Measurements from ENCODE around the gene VAMP8. TPM values are rescaled to one million over a fixed set of nuclear protein-coding genes. Genes with fewer than 3 reads are reported as not detected.

VAMP8 gene
- total and polyA plus RNA-seq, 2 donors (not counting 1 experiment from before 2014, with no cell fraction given), result 2.3 to 80.6 TPM

DNA sequence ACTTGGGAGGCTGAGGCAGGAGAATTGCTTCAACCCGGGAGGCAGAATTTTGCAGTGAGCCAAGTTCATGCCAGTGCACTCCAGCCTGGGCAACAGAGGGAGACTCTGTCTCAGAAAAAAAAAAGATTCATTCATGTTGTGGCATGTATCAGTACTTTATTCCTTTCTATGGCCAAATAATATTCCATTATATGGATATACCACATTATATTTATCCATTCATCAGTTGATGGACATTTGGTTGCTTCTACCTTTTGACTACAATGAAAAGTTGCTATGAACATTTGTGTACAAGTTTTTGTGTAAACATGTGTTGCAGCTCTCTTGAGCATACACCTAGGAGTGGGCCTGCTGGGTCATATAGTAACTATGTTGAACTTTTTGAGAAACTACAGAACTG lies 47.6 kb upstream of the VAMP8 start:
- no peak overlapping the region for H3K4me2 ChIP-seq (ENCODE audit: extremely low read depth, insufficient read depth, low read length)
- H3K9ac ChIP-seq (ENCODE audit: insufficient read depth, low read length), result no peak overlapping the region
- no peaks in the 10 kb centered on the region for H3K79me2 ChIP-seq (ENCODE audit: control insufficient read depth, insufficient read depth, low read length)
- peaks cover 3% of the 10 kb centered on the region for H3K27me3 ChIP-seq (ENCODE audit: control insufficient read depth, insufficient read depth, low read length)
- H3K4me3 ChIP-seq (replicated peaks in 1 of 4; ENCODE audit: control extremely low read depth in 1 of 4, insufficient read depth in 1 of 4, low read depth in 3 of 4, low read length in 4 of 4), result no peak overlapping the region
- no peaks in the 10 kb centered on the region for H3K9me3 ChIP-seq (ENCODE audit: control insufficient read depth, insufficient read depth, low read depth, low read length)
- H3K27ac ChIP-seq (ENCODE audit: insufficient read depth, low read length), result no peak overlapping the region
- H3K36me3 ChIP-seq (ENCODE audit: control insufficient read depth, insufficient read depth, low read length), result no peaks in the 10 kb centered on the region
- no peak overlapping the region for H2AFZ ChIP-seq (ENCODE audit: low read length)
- TF ChIP-seq EZH2 (IDR thresholded peaks at IDR 0.05; ENCODE audit: low read length, missing control alignments), result no peak
- TF ChIP-seq, protein P1, sequence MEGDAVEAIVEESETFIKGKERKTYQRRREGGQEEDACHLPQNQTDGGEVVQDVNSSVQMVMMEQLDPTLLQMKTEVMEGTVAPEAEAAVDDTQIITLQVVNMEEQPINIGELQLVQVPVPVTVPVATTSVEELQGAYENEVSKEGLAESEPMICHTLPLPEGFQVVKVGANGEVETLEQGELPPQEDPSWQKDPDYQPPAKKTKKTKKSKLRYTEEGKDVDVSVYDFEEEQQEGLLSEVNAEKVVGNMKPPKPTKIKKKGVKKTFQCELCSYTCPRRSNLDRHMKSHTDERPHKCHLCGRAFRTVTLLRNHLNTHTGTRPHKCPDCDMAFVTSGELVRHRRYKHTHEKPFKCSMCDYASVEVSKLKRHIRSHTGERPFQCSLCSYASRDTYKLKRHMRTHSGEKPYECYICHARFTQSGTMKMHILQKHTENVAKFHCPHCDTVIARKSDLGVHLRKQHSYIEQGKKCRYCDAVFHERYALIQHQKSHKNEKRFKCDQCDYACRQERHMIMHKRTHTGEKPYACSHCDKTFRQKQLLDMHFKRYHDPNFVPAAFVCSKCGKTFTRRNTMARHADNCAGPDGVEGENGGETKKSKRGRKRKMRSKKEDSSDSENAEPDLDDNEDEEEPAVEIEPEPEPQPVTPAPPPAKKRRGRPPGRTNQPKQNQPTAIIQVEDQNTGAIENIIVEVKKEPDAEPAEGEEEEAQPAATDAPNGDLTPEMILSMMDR (conservative IDR thresholded peaks at IDR 0.05 in 1 of 2, IDR thresholded peaks at IDR 0.05 in 1 of 2; ENCODE audit: low read depth in 1 of 2, low read length in 2 of 2), result no peak
- DNase-seq (ENCODE audit: low read depth in 2 of 2), result no peak
- no peaks in the 10 kb centered on the region for H3K4me1 ChIP-seq (ENCODE audit: control insufficient read depth, extremely low read depth, insufficient read depth, low read length)
- no peaks in the 10 kb centered on the region for H4K20me1 ChIP-seq (ENCODE audit: control insufficient read depth, extremely low read depth, insufficient read depth, low read length)

DNA sequence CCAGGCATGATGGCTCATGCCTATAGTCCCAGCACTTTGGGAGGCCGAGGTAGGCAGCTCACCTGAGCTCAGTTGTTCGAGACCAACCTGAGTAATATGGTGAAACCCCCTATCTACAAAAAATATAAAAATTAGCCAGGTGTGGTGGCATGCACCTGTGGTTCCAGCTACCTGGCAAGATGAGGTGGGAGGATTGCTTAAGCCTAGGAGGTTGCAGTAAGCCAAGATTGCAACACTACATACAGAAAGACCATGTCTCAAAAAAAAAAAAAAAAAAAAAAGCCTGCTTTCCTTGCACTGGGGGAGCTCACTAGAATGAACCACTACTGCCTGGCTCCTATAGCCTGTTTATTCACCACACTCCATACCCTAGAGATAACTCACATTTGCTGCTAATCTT lies 45.8 kb upstream of the VAMP8 start:
- no peak overlapping the region for H3K4me3 ChIP-seq (replicated peaks in 1 of 4; ENCODE audit: control extremely low read depth in 1 of 4, insufficient read depth in 1 of 4, low read depth in 3 of 4, low read length in 4 of 4)
- no peaks in the 10 kb centered on the region for H4K20me1 ChIP-seq (ENCODE audit: control insufficient read depth, extremely low read depth, insufficient read depth, low read length)
- no peaks in the 10 kb centered on the region for H3K36me3 ChIP-seq (ENCODE audit: control insufficient read depth, insufficient read depth, low read length)
- no peak overlapping the region for H2AFZ ChIP-seq (ENCODE audit: low read length)
- no peaks in the 10 kb centered on the region for H3K4me1 ChIP-seq (ENCODE audit: control insufficient read depth, extremely low read depth, insufficient read depth, low read length)
- no peak overlapping the region for H3K27ac ChIP-seq (ENCODE audit: insufficient read depth, low read length)
- TF ChIP-seq, protein P1 (conservative IDR thresholded peaks at IDR 0.05 in 1 of 2, IDR thresholded peaks at IDR 0.05 in 1 of 2; ENCODE audit: low read depth in 1 of 2, low read length in 2 of 2), result no peak
- TF ChIP-seq EZH2 (IDR thresholded peaks at IDR 0.05; ENCODE audit: low read length, missing control alignments), result no peak
- DNase-seq (ENCODE audit: low read depth in 2 of 2), result no peak
- H3K9me3 ChIP-seq (ENCODE audit: control insufficient read depth, insufficient read depth, low read depth, low read length), result no peaks in the 10 kb centered on the region
- H3K4me2 ChIP-seq (ENCODE audit: extremely low read depth, insufficient read depth, low read length), result no peak overlapping the region
- no peaks in the 10 kb centered on the region for H3K79me2 ChIP-seq (ENCODE audit: control insufficient read depth, insufficient read depth, low read length)
- H3K9ac ChIP-seq (ENCODE audit: insufficient read depth, low read length), result no peak overlapping the region
- H3K27me3 ChIP-seq (ENCODE audit: control insufficient read depth, insufficient read depth, low read length), result peaks cover 3% of the 10 kb centered on the region

DNA sequence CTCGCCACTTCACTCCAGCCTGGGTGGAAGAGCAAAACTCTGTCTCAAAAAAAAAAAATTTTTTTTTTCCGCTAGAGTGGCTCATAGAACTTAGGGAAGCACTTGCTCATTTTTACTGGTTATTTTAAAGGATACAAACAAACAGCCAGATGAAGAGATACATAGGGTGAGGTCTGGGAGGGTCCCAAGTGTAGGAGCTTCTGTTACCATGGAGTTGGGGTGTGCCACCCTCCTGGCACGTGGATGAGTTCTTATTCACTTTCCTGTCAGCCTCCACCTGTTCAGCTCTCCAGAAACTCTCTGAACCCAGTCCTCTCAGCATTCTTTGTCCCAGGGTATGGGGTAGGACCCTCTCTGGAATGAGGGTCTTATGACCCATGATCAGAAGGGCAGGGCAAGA lies 43.3 kb upstream of the VAMP8 start:
- TF ChIP-seq EZH2 (IDR thresholded peaks at IDR 0.05; ENCODE audit: low read length, missing control alignments), result no peak
- Histone ChIP-seq H3K79me2 (ENCODE audit: control insufficient read depth, insufficient read depth, low read length) (peaks cover 14% of the 10 kb centered on the region), H3K9me3 (ENCODE audit: control insufficient read depth, insufficient read depth, low read depth, low read length) (no peaks in the 10 kb centered on the region), H3K4me2 (ENCODE audit: extremely low read depth, insufficient read depth, low read length) (no peak overlapping the region), H3K27ac (ENCODE audit: insufficient read depth, low read length) (no peak overlapping the region), H3K27me3 (ENCODE audit: control insufficient read depth, insufficient read depth, low read length) (no peaks in the 10 kb centered on the region), H2AFZ (ENCODE audit: low read length) (no peak overlapping the region), H3K4me3 (replicated peaks in 1 of 4; ENCODE audit: control extremely low read depth in 1 of 4, insufficient read depth in 1 of 4, low read depth in 3 of 4, low read length in 4 of 4) (no peak overlapping the region), H3K4me1 (ENCODE audit: control insufficient read depth, extremely low read depth, insufficient read depth, low read length) (peaks cover 5% of the 10 kb centered on the region), H3K9ac (ENCODE audit: insufficient read depth, low read length) (no peak overlapping the region), H4K20me1 (ENCODE audit: control insufficient read depth, extremely low read depth, insufficient read depth, low read length) (no peaks in the 10 kb centered on the region), H3K36me3 (ENCODE audit: control insufficient read depth, insufficient read depth, low read length) (no peaks in the 10 kb centered on the region)
- DNase-seq (ENCODE audit: low read depth in 2 of 2), result no peak
